Measurements from ENCODE around the gene MMUT. TPM values are rescaled to one million over a fixed set of nuclear protein-coding genes. Genes with fewer than 3 reads are reported as not detected.

Gene MMUT
- total RNA-seq: 10 to 100 TPM; 19.3 to 27.6 (median 23.6) TPM

GRCh38 chr6:49462927-49463611 is at the start of gene MMUT, which contains the start of gene CENPQ:
MMUT (minus strand) TSS chr6:49463253; CDS start chr6:49459466, 3,787 bp downstream.
CENPQ (plus strand) TSS chr6:49463370; CDS start chr6:49470177, 6,807 bp downstream.
- peaks cover 0 to 12% of the 10 kb centered on the region in 2 donors for H3K36me3 ChIP-seq
- TF ChIP-seq EP300 (IDR thresholded peaks at IDR 0.05) (no peak), POLR2A (IDR thresholded peaks at IDR 0.05) (peak; percentile 74 to 88), POLR2AphosphoS5 (IDR thresholded peaks at IDR 0.05) (peak; percentile 98)
- TF ChIP-seq, protein P1, sequence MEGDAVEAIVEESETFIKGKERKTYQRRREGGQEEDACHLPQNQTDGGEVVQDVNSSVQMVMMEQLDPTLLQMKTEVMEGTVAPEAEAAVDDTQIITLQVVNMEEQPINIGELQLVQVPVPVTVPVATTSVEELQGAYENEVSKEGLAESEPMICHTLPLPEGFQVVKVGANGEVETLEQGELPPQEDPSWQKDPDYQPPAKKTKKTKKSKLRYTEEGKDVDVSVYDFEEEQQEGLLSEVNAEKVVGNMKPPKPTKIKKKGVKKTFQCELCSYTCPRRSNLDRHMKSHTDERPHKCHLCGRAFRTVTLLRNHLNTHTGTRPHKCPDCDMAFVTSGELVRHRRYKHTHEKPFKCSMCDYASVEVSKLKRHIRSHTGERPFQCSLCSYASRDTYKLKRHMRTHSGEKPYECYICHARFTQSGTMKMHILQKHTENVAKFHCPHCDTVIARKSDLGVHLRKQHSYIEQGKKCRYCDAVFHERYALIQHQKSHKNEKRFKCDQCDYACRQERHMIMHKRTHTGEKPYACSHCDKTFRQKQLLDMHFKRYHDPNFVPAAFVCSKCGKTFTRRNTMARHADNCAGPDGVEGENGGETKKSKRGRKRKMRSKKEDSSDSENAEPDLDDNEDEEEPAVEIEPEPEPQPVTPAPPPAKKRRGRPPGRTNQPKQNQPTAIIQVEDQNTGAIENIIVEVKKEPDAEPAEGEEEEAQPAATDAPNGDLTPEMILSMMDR (IDR thresholded peaks at IDR 0.05): no peak
- no peaks in the 10 kb centered on the region for H3K27me3 ChIP-seq
- 0% methylated on average over 9 to 20 of the region's 37 CpGs for WGBS, 2 donors (ENCODE audit: low coverage in 1 of 2)
- ATAC-seq: peak; percentile 100
- peak within 1 kb of the TSS; percentile 66 to 98 for H3K4me3 ChIP-seq
- no peaks in the 10 kb centered on the region for H3K9me3 ChIP-seq
- peak within 1 kb of the TSS; percentile 80 to 91 (median 86) for H3K27ac ChIP-seq
- peaks cover 7 to 46% (median 7%) of the 10 kb centered on the region in 3 donors for H3K4me1 ChIP-seq

GRCh38 chr6:49509342-49509741 is 46.3 kb upstream of the MMUT start:
- peaks cover 5% of the 10 kb centered on the region for H3K27me3 ChIP-seq
- H3K4me3 ChIP-seq: no peak overlapping the region
- no peaks in the 10 kb centered on the region for H3K9me3 ChIP-seq
- WGBS, 2 donors (ENCODE audit: low coverage in 1 of 2): 74 to 82% methylated on average over 3 of the region's 3 CpGs
- no peak overlapping the region for H3K27ac ChIP-seq
- H3K36me3 ChIP-seq: no peaks in the 10 kb centered on the region
- ATAC-seq: no peak
- H3K4me1 ChIP-seq: no peaks in the 10 kb centered on the region
- TF ChIP-seq, protein P1 (IDR thresholded peaks at IDR 0.05): no peak
- TF ChIP-seq EP300 (IDR thresholded peaks at IDR 0.05) (no peak), POLR2AphosphoS5 (IDR thresholded peaks at IDR 0.05) (no peak), POLR2A (IDR thresholded peaks at IDR 0.05) (no peak)

DNA sequence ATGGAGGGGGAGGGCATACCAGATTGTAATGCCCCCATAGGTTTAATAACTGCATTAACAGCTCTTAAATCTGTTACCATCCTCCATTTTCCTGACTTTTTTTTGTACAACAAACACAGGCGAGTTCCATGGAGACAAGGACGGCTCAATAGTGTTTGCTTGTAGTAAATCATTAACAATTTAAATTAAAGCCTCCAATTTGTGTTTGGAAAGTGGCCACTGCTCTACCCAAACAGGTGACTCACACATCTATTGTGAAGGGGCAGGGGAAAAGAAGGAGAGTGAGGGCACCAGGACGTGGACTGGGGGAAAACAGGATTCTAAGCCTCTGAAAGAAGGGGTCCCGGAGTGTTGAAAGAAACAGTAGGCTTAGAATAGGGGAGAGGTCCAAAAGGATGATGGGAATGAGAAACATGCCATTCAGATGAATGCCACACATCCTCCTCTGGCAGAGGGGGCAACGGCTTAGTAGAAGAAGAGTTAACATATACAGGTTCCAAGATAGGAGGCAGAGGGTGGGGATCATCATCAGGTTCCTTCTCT is 43.6 kb upstream of the MMUT start:
- Histone ChIP-seq H3K4me3 (no peak overlapping the region), H3K36me3 (no peaks in the 10 kb centered on the region), H3K4me1 (no peaks in the 10 kb centered on the region), H3K27me3 (peaks cover 4% of the 10 kb centered on the region), H3K9me3 (no peaks in the 10 kb centered on the region), H3K27ac (no peak overlapping the region)
- TF ChIP-seq EP300 (IDR thresholded peaks at IDR 0.05) (no peak), POLR2A (IDR thresholded peaks at IDR 0.05) (no peak), POLR2AphosphoS5 (IDR thresholded peaks at IDR 0.05) (no peak)
- TF ChIP-seq, protein P1 (IDR thresholded peaks at IDR 0.05): no peak
- WGBS, 2 donors (ENCODE audit: low coverage in 1 of 2): 75 to 88% methylated on average over 5 of the region's 5 CpGs
- ATAC-seq: no peak

- no peaks in the 10 kb centered on the region for H3K36me3 ChIP-seq
- no peaks in the 10 kb centered on the region for H3K4me1 ChIP-seq
- ATAC-seq: no peak
- peaks cover 4% of the 10 kb centered on the region for H3K27me3 ChIP-seq
- H3K27ac ChIP-seq: no peak overlapping the region
- H3K4me3 ChIP-seq: no peak overlapping the region
- no peaks in the 10 kb centered on the region for H3K9me3 ChIP-seq
- TF ChIP-seq POLR2A (IDR thresholded peaks at IDR 0.05) (no peak), POLR2AphosphoS5 (IDR thresholded peaks at IDR 0.05) (no peak), EP300 (IDR thresholded peaks at IDR 0.05) (no peak)
- TF ChIP-seq, protein P1 (IDR thresholded peaks at IDR 0.05): no peak
- WGBS, 2 donors (ENCODE audit: low coverage in 1 of 2): 82 to 89% methylated on average over 3 to 5 of the region's 5 CpGs
These were observed 41.6 kb upstream of the MMUT start for GRCh38 chr6:49504666-49505065.

GRCh38 chr6:49499623-49500022 is 36.6 kb upstream of the MMUT start, which contains the start of gene GLYATL3:
GLYATL3 (plus strand) TSS chr6:49499923; CDS start chr6:49511991, 12,068 bp downstream.
- WGBS, 2 donors (ENCODE audit: low coverage in 1 of 2): 63 to 66% methylated on average over 2 of the region's 2 CpGs
- H3K4me3 ChIP-seq: no peak within 1 kb of the TSS
- H3K36me3 ChIP-seq: no peaks in the 10 kb centered on the region
- no peak for TF ChIP-seq POLR2A (IDR thresholded peaks at IDR 0.05)
- TF ChIP-seq EP300 (IDR thresholded peaks at IDR 0.05): no peak
- TF ChIP-seq, protein P1 (IDR thresholded peaks at IDR 0.05): no peak
- TF ChIP-seq POLR2AphosphoS5 (IDR thresholded peaks at IDR 0.05): no peak
- no peak for ATAC-seq
- no peak within 1 kb of the TSS for H3K27ac ChIP-seq
- no peaks in the 10 kb centered on the region for H3K4me1 ChIP-seq
- no peaks in the 10 kb centered on the region for H3K9me3 ChIP-seq
- no peaks in the 10 kb centered on the region for H3K27me3 ChIP-seq
